Muscle layer of colon (tissue), 2 donors: Measurements from ENCODE around the gene DUOXA2.
"Not testable (repeated sequence)": the region's sequence is repeated elsewhere in the genome, so short reads cannot be mapped to it uniquely, and the experiment has no call there.

Experiments
- H3K27ac ChIP-seq: one replicate; pipeline ENCODE4 v1.7.0; 2013; ENCODE audit warnings: low read depth, mild to moderate bottlenecking, low read length, moderate library complexity
- H3K27me3 ChIP-seq, 2 donors: one replicate each; pipeline ENCODE4 v1.7.0; 2013; ENCODE audit warnings: low read length in 2 of 2, mild to moderate bottlenecking in 2 of 2; ENCODE audit not compliant: insufficient read depth in 2 of 2, control insufficient read depth in 1 of 2
- H3K36me3 ChIP-seq: one replicate; pipeline ENCODE4 v1.7.0; 2013; ENCODE audit warnings: mild to moderate bottlenecking, low read length; ENCODE audit not compliant: insufficient read depth
- H3K4me1 ChIP-seq: one replicate; pipeline ENCODE4 v1.7.0; 2013; ENCODE audit warnings: mild to moderate bottlenecking, low read length; ENCODE audit not compliant: insufficient read depth
- H3K4me3 ChIP-seq, 2 donors: one replicate each; pipeline ENCODE4 v1.7.0; 2013; ENCODE audit warnings: low read length in 2 of 2, low read depth in 1 of 2, mild to moderate bottlenecking in 1 of 2, moderate library complexity in 1 of 2
- H3K9ac ChIP-seq: one replicate; pipeline ENCODE4 v1.7.0; 2013; ENCODE audit warnings: low read length
- H3K9me3 ChIP-seq: one replicate; pipeline ENCODE4 v1.7.0; 2013; ENCODE audit warnings: mild to moderate bottlenecking, low read length
- donor health status: abdominal sarcoma.
- donor health status: Adenocarcinoma of cecum.

Gene DUOXA2

DNA sequence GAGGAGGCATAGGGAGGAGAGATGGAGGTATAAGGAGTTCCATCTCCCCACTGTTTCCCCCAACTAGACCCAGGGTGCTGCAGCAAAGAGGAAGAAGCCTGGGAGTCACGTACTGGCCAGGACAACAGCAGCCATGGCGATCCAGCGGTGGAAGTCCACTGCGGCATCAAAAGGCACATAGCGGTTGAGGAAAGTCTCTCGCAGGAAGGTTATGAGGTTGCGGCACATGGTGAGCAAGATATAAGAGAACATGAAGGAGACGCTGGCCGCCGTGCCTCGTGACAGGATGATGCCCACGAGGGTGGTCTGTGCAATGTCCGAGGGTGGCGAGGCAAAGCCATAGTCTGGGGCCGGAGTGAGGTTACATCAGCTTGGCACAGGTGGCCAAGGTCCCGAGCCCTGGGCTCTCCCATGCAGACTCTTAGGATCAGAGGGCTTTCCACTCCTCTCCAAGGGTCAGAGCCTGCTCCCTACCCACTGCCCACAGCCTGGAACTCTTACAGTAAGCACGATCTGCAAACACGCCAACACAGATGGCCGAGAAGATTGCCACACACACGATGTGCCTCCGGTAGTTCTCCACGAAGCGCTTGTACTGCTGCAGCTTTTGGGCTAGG lies 14.5 kb upstream of the DUOXA2 start:
- no peaks in the 10 kb centered on the region for H3K36me3 ChIP-seq
- no peaks in the 10 kb centered on the region for H3K4me1 ChIP-seq
- H3K27ac ChIP-seq = no peak overlapping the region
- H3K9me3 ChIP-seq = no peaks in the 10 kb centered on the region
- H3K9ac ChIP-seq = no peak overlapping the region
- no peaks in the 10 kb centered on the region for H3K27me3 ChIP-seq
- H3K4me3 ChIP-seq = no peak overlapping the region

- H3K36me3 ChIP-seq = no peaks in the 10 kb centered on the region
- no peaks in the 10 kb centered on the region for H3K4me1 ChIP-seq
- no peak overlapping the region for H3K4me3 ChIP-seq
- no peaks in the 10 kb centered on the region for H3K27me3 ChIP-seq
- H3K27ac ChIP-seq = no peak overlapping the region
- no peaks in the 10 kb centered on the region for H3K9me3 ChIP-seq
- no peak overlapping the region for H3K9ac ChIP-seq
These were observed 13.1 kb upstream of the DUOXA2 start for GRCh38 chr15:45100884-45101625.

- no peaks in the 10 kb centered on the region for H3K9me3 ChIP-seq
- H3K4me1 ChIP-seq = no peaks in the 10 kb centered on the region
- no peaks in the 10 kb centered on the region for H3K36me3 ChIP-seq
- H3K9ac ChIP-seq = no peak overlapping the region
- H3K4me3 ChIP-seq = no peak overlapping the region
- no peak overlapping the region for H3K27ac ChIP-seq
- H3K27me3 ChIP-seq = no peaks in the 10 kb centered on the region
These were observed 12.4 kb upstream of the DUOXA2 start for GRCh38 chr15:45101749-45102148.

DNA sequence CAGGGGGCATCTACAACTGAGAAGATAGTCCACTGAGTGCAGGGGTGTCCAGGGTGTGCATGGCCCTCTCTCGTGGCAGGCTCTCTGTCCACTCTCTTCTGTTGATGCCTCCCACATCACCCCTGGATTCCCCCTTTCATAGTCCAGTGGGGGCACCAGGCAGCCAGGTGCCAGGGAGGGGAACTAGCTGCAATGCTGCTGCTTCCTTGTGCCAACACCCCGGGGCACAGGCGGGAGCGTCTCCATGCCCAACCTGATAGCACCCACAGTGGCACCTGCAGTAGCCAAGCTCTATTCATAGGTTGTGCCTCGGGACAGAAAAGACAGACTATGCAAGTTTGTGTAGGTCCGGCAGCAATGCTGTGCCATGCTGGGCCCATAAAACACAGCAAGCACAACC lies 11.9 kb upstream of the DUOXA2 start:
- Histone ChIP-seq H3K27ac (no peak overlapping the region), H3K9me3 (no peaks in the 10 kb centered on the region), H3K36me3 (no peaks in the 10 kb centered on the region), H3K4me1 (no peaks in the 10 kb centered on the region), H3K9ac (no peak overlapping the region), H3K4me3 (no peak overlapping the region), H3K27me3 (no peaks in the 10 kb centered on the region)

- not testable (repeated sequence) for H3K4me3 ChIP-seq, H3K36me3 ChIP-seq, H3K9me3 ChIP-seq, H3K27me3 ChIP-seq, H3K27ac ChIP-seq, H3K4me1 ChIP-seq, H3K9ac ChIP-seq
These were observed 10.0 kb upstream of the DUOXA2 start for GRCh38 chr15:45104170-45104569.

- Histone ChIP-seq H3K9me3 (no peaks in the 10 kb centered on the region), H3K27me3 (peaks cover 0 to 15% of the 10 kb centered on the region in 2 donors), H3K9ac (no peak overlapping the region), H3K27ac (no peak overlapping the region), H3K36me3 (no peaks in the 10 kb centered on the region), H3K4me1 (no peaks in the 10 kb centered on the region), H3K4me3 (no peak overlapping the region)
These were observed 8.5 kb upstream of the DUOXA2 start for GRCh38 chr15:45105586-45105985.

DNA sequence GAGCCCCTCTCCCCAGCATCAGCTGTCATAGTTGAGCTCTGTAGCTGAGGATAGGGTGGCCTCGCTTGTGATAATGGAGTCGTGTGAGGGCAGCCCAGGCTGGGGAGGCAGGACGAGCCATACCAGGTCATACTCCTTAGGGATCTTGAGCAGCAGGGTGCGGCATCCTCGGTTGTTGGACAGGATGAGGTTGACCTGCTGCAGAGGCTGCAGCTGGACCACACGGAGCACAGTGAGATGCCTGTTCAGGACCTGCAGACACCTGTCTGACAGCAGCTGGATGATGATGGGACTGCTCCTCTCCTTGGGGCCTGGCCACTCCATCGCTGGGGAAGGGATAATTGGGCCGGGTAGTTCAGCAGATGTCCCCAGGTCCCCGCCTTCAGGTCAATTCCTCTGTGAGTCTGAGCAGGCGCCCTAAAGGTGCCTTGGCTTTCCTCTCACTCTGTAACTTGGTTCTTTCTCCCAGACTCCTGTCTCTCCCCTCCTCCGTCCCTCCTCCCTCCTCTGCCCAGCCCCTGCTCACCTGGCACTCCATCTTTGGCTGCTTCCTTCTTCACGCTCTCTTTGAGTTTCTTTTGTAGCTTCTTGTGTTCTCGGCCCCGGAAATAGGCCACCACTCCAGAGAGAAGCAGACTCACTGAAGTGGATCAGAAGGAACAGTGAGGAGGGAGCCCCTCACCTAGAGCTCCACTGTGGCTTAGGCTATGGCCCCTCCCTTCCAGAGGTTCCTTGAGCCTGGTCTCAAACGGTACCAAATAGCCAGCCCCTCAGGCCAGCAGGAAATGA lies 7.9 kb upstream of the DUOXA2 start:
- H3K9ac ChIP-seq = no peak overlapping the region
- no peak overlapping the region for H3K27ac ChIP-seq
- H3K36me3 ChIP-seq = no peaks in the 10 kb centered on the region
- H3K4me3 ChIP-seq = no peak overlapping the region
- no peaks in the 10 kb centered on the region for H3K4me1 ChIP-seq
- H3K27me3 ChIP-seq = peaks cover 0 to 17% of the 10 kb centered on the region in 2 donors
- H3K9me3 ChIP-seq = no peaks in the 10 kb centered on the region

DNA sequence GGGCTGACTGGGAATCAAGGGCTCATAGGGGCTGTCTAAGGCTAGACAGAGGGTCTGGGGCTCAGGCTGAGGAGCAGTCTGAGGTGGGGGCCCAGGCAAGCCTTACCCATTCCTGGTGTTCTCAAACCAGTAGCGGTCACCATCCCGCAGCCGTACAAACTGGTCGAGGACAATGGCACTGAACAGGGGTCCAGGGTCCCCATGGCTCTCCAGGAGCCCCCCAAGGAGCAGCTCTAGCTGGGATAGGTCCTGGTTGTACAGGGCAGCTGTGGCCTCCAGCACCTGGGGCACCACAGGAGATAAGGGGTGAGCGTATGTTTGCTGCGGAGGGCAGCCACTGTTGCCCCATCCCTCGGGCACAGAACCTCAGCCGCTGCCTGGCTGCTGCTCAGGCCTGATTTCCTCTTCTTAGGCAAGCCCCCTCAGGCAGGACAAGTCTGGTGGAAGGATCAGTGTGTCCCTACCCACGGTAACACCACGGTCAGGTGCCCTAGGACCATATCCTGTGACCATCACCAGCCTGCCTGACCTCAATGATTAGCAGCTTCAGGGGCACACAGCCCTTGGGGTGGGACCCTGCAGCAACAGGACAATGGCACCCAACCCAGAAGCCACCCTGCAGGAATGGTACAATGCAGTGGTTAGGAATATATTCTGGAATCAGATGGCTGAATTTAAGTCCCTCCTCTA lies 6.0 kb upstream of the DUOXA2 start:
- peaks cover 7% of the 10 kb centered on the region for H3K4me1 ChIP-seq
- H3K27me3 ChIP-seq = peaks cover 12 to 36% of the 10 kb centered on the region in 2 donors
- no peak overlapping the region for H3K9ac ChIP-seq
- H3K4me3 ChIP-seq = no peak overlapping the region
- H3K9me3 ChIP-seq = no peaks in the 10 kb centered on the region
- no peaks in the 10 kb centered on the region for H3K36me3 ChIP-seq
- H3K27ac ChIP-seq = no peak overlapping the region

DNA sequence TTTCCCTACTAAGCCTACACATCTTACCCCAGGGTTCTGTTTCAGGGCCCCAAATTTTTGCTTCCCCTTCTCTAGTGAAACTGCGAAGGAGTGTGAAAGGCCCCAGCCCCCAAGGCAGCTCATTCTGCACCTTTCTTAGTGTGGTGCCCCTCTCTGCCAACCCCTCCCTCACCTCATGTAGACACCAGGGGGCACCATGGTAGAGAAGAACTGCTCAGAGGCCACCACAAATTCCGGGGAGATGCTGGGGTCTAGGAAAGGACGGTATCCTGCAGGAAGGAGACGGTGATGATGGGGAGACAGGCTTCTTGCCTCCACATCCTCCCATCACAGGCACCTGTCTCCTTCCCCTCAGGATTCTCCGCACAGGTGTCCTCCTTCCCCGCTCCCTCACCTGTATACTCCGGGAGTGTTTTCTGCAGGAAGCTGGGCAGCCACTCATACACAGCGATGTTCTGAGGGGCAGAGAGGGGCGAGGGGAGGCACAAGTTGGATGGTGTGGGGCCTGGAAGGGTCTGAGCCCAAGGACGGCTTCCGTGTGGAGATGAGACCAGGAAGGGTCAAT lies 3.8 kb upstream of the DUOXA2 start:
- no peak overlapping the region for H3K4me3 ChIP-seq
- H3K27ac ChIP-seq = no peak overlapping the region
- H3K27me3 ChIP-seq = peaks cover 35 to 58% of the 10 kb centered on the region in 2 donors
- peaks cover 7% of the 10 kb centered on the region for H3K4me1 ChIP-seq
- H3K9ac ChIP-seq = no peak overlapping the region
- H3K9me3 ChIP-seq = no peaks in the 10 kb centered on the region
- no peaks in the 10 kb centered on the region for H3K36me3 ChIP-seq

DNA sequence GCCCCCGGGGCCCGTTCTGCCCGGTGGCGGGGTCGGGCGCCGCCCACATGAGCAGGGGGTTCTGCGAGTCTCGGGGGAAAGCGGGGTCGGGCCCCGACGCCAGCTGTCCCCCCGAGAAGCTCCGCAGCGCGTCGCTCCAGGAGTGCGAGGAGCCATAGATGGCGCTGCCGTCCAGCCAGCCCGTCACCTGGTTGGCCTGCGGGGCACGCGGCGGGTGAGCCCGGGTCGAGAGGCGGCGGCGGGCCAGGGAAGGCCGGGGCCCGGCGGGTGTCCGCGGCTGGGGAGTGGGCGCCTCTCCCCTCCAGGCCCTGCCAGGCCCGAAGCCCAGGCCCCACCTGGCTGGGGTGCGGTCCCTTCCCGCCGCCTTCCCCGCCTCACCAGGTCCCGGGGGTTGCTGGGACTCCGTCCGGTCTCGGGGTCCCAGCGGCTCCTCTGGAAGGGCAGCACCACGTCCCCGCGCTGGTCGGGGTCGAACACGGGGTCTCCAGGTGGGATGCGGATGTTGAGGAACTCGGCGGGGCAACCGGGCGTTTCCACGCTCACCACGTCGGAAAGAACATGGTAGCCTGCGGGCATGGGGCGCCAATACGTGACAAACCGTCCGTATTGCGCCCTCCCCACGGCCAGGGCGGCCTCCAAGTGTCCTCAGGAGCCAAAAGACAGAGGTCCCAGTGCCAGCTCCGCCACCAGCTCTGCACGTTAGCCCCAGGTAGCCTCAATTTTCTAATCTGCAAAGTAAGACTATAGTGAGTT lies 2.6 kb upstream of the DUOXA2 start:
- Histone ChIP-seq H3K4me1 (peaks cover 7% of the 10 kb centered on the region), H3K36me3 (no peaks in the 10 kb centered on the region), H3K9me3 (no peaks in the 10 kb centered on the region), H3K9ac (no peak overlapping the region), H3K4me3 (no peak overlapping the region), H3K27me3 (peaks cover 47 to 70% of the 10 kb centered on the region in 2 donors), H3K27ac (no peak overlapping the region)
